ENCODE data around the gene ROCK1. TPM values are rescaled to one million over a fixed set of nuclear protein-coding genes. Genes with fewer than 3 reads are reported as not detected.

Gene ROCK1
- total and polyA plus RNA-seq, 2 of the 8 experiments (the other 6 are each of a cell fraction or from before 2014, with no cell fraction given), result 4.2 to 48.9 TPM

DNA sequence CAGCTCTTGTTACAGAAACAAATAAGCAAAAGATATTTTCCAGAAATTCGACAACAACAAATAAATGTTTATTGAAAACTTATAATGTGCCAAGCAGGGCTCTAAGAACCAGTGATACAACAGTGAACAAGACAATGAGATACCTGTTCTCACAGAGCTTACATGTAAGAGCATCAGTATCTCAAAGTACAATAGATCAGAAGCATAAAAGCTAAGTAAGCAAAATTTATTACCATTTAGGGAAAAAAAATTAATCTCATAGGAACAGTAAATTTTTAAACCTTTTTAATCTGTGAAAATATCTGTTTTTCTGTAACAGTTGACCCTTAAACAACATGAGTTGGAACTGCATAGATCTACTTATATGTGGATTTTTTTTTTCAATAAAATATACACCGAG lies 20.9 kb downstream of the ROCK1 start:
- H3K4me2 ChIP-seq (ENCODE audit: insufficient read depth in 1 of 2, low read depth in 2 of 2, low read length in 2 of 2), result no peak overlapping the region
- H4K20me1 ChIP-seq (replicated peaks in 1 of 2; ENCODE audit: control insufficient read depth in 1 of 2, insufficient read depth in 2 of 2, low read length in 2 of 2), result peaks cover 1 to 2% of the 10 kb centered on the region in 2 experiments
- no peak for FAIRE-seq
- peaks cover 0 to 96% of the 10 kb centered on the region in 2 experiments; a peak in 3 of 4 replicates for H3K79me2 ChIP-seq (ENCODE audit: control insufficient read depth in 1 of 2, insufficient read depth in 2 of 2, low read length in 2 of 2)
- H3K56ac ChIP-seq (replicated peaks; ENCODE audit: insufficient read length, low read depth, low read length), result no peak overlapping the region
- H3K9me3 ChIP-seq (ENCODE audit: insufficient read depth in 2 of 2, low read depth in 1 of 2, low read length in 1 of 2), result no peaks in the 10 kb centered on the region
- no peaks in the 10 kb centered on the region for H3K36me3 ChIP-seq (ENCODE audit: control insufficient read depth in 2 of 4, insufficient read depth in 4 of 4, low read length in 3 of 4)
- no peak overlapping the region for H2BK5ac ChIP-seq (ENCODE audit: low read depth, low read length)
- CTCF ChIA-PET (ENCODE audit: partially characterized antibody), result interaction anchor here (0.6 kb wide), 1 partner anchor 1546 kb away, joined by 3 read pairs; no protein-coding TSS in a partner anchor
- no peak overlapping the region for H3K14ac ChIP-seq (ENCODE audit: insufficient read length)
- H2BK12ac ChIP-seq (ENCODE audit: low read depth, low read length), result no peak overlapping the region
- H3K27ac ChIP-seq (ENCODE audit: low read depth, low read length), result no peak overlapping the region
- no peaks in the 10 kb centered on the region for H3K23me2 ChIP-seq (ENCODE audit: low read depth, low read length)
- POLR2A ChIA-PET (ENCODE audit: partially characterized antibody), result no interaction called here
- peaks cover 3% of the 10 kb centered on the region; the same call in 1 of the 2 replicates for H3K79me1 ChIP-seq (ENCODE audit: low read depth, low read length)
- no peak overlapping the region for H2BK20ac ChIP-seq (ENCODE audit: low read length)
- no peak overlapping the region for H2AFZ ChIP-seq (ENCODE audit: low read length)
- no peak overlapping the region for H4K5ac ChIP-seq (ENCODE audit: insufficient read length, low read depth, low read length)
- no peaks in the 10 kb centered on the region for H3K27me3 ChIP-seq (replicated peaks in 1 of 4; ENCODE audit: control insufficient read depth in 3 of 4, extremely low read depth in 1 of 4, insufficient read depth in 3 of 4, low read length in 3 of 4)
- no peak overlapping the region for H2BK15ac ChIP-seq (ENCODE audit: low read length)
- WGBS, 2 experiments (ENCODE audit: extremely low coverage in 1 of 2, insufficient coverage in 1 of 2, insufficient read length in 1 of 2, insufficient replicate concordance in 2 of 2, low coverage in 1 of 2, low lambda C conversion rate in 2 of 2, missing lambda C conversion rate in 1 of 2), result 98% methylated on average over 2 of the region's 2 CpGs; no CpG with 5 or more reads in 1 of the 2 experiments
- H4K8ac ChIP-seq (ENCODE audit: extremely low read depth, insufficient read depth, low read length), result no peak overlapping the region
- no peak for TF ChIP-seq NRF1 (IDR thresholded peaks at IDR 0.05; ENCODE audit: low read depth, low read length)
- TF ChIP-seq RXRA (IDR thresholded peaks at IDR 0.05; ENCODE audit: insufficient read depth, low read depth, low read length), result no peak
- no peak overlapping the region for H3K4me3 ChIP-seq (ENCODE audit: extremely low read depth in 1 of 4, insufficient read depth in 2 of 4, low read depth in 3 of 4, low read length in 4 of 4)
- H3K23ac ChIP-seq (ENCODE audit: insufficient read length), result no peak overlapping the region
- no peak for DNase-seq (ENCODE audit: low read depth in 1 of 2, low spot score in 2 of 2)
- no peak overlapping the region for H3K9ac ChIP-seq (replicated peaks in 1 of 4; ENCODE audit: extremely low read depth in 1 of 4, low read depth in 3 of 4, low read length in 3 of 4)
- H4K91ac ChIP-seq (replicated peaks; ENCODE audit: insufficient read length, low read length), result no peak overlapping the region
- no peak overlapping the region for H3K18ac ChIP-seq (ENCODE audit: extremely low read depth, low read length)
- H2AK5ac ChIP-seq (ENCODE audit: low read depth, low read length), result no peak overlapping the region
- no peak overlapping the region for H2BK120ac ChIP-seq (replicated peaks; ENCODE audit: low read depth, low read length)
- no peak overlapping the region for H3K4ac ChIP-seq (replicated peaks; ENCODE audit: insufficient read length, low read depth, low read length)
- no peaks in the 10 kb centered on the region for H3K4me1 ChIP-seq (replicated peaks in 1 of 4; ENCODE audit: control insufficient read depth in 3 of 4, insufficient read depth in 4 of 4, low read length in 3 of 4)

All from H1 (cell line).